WTC11 (cell line): ENCODE data around the gene MAPK9. TPM values are rescaled to one million over a fixed set of nuclear protein-coding genes. Genes with fewer than 3 reads are reported as not detected.

Experiments used
- ATAC-seq: fragments of 200-7000 bp; cut with Tn5 transposase; 2 replicates; pipeline ENCODE4 v1.10.0; 2021; ENCODE audit warnings: mild to moderate bottlenecking, moderate library complexity
- CTCF ChIA-PET: fragments of 300-600 bp; sonication (Branson Sonifier 250); formaldehyde crosslinking; loops from one replicate; lab custom pipeline; 2021; ENCODE audit warnings: antibody characterized with exemption; lab: Charles Lee
- POLR2A ChIA-PET: fragments of 350-600 bp; sonication (Branson Sonifier 250); formaldehyde crosslinking; loops from one replicate; lab custom pipeline; 2021; ENCODE audit warnings: antibody characterized with exemption; lab: Charles Lee
- DNase-seq: peaks from one replicate; pipeline ENCODE4 v3.0.0; 2021; ENCODE audit warnings: low spot score
- H3K27ac Mint-ChIP-seq: 2 replicates; pipeline ENCODE4 v1.8.0; 2021; ENCODE audit warnings: mixed read lengths
- H3K27me3 Mint-ChIP-seq: 2 replicates; pipeline ENCODE4 v1.8.0; 2021; ENCODE audit warnings: low read depth, mild to moderate bottlenecking, moderate library complexity, mixed read lengths
- H3K36me3 Mint-ChIP-seq: 2 replicates; pipeline ENCODE4 v1.8.0; 2021; ENCODE audit warnings: mixed read lengths
- H3K4me1 Mint-ChIP-seq: 2 replicates; pipeline ENCODE4 v1.8.0; 2022; ENCODE audit warnings: mixed read lengths
- H3K4me3 Mint-ChIP-seq: 2 replicates; pipeline ENCODE4 v1.8.0; 2021; ENCODE audit warnings: mild to moderate bottlenecking, moderate library complexity, mixed read lengths
- H3K9me3 Mint-ChIP-seq: 2 replicates; pipeline ENCODE4 v1.8.0; 2021; ENCODE audit warnings: mixed read lengths
- JAZF1 ChIP-seq: fragments of 250-450 bp; sonication (Bioruptor Pico); IDR thresholded peaks from 2 replicates; pipeline ENCODE4 v1.9.0; 2021; ENCODE audit warnings: moderate library complexity, mild to moderate bottlenecking, inconsistent platforms
- KAT7 ChIP-seq: sonication (generic); formaldehyde crosslinking; IDR thresholded peaks from 2 replicates; pipeline ENCODE4 v1.8.1; 2023; ENCODE audit warnings: missing genetic modification reagents, mild to moderate bottlenecking, borderline replicate concordance
- SMAD3 ChIP-seq: sonication (generic); formaldehyde crosslinking; IDR thresholded peaks from 2 replicates; pipeline ENCODE4 v1.8.0; 2022; ENCODE audit warnings: missing genetic modification reagents, mild to moderate bottlenecking, borderline replicate concordance
- TCF7 ChIP-seq: sonication (generic); formaldehyde crosslinking; IDR thresholded peaks from 2 replicates; pipeline ENCODE4 v1.8.0; 2022; ENCODE audit warnings: mild to moderate bottlenecking, low read depth, missing genetic modification reagents, moderate library complexity
- TEAD1 ChIP-seq: sonication (generic); formaldehyde crosslinking; IDR thresholded peaks from 2 replicates; pipeline ENCODE4 v1.8.0; 2022; ENCODE audit warnings: mild to moderate bottlenecking, missing genetic modification reagents
- TEAD4 ChIP-seq: sonication (generic); formaldehyde crosslinking; IDR thresholded peaks from 2 replicates; pipeline ENCODE4 v1.8.0; 2022; ENCODE audit warnings: mild to moderate bottlenecking, missing genetic modification reagents
- ZBTB21 ChIP-seq: sonication (generic); formaldehyde crosslinking; IDR thresholded peaks from 2 replicates; pipeline ENCODE4 v1.8.1; 2023; ENCODE audit warnings: mild to moderate bottlenecking, missing genetic modification reagents, borderline replicate concordance
- ZNF138 ChIP-seq: sonication (generic); formaldehyde crosslinking; conservative IDR thresholded peaks from 2 replicates; pipeline ENCODE4 v1.8.1; 2022; ENCODE audit warnings: mild to moderate bottlenecking, moderate library complexity, missing genetic modification reagents
- ZNF232 ChIP-seq: sonication (generic); formaldehyde crosslinking; IDR thresholded peaks from 2 replicates; pipeline ENCODE4 v1.8.0; 2022; ENCODE audit warnings: mild to moderate bottlenecking, missing genetic modification reagents
- ZNF317 ChIP-seq: sonication (generic); formaldehyde crosslinking; IDR thresholded peaks from 2 replicates; pipeline ENCODE4 v1.8.1; 2023; ENCODE audit warnings: low read depth, mild to moderate bottlenecking, moderate library complexity, missing genetic modification reagents, borderline replicate concordance
- total RNA-seq: library from RNA; stranded (reverse); gene quantifications from 3 replicates; pipeline ENCODE4 v1.2.3, GENCODE V29; 2021
- TF ChIP-seq, protein P1 (sequence below): fragments of 250-450 bp; sonication (Bioruptor Pico); IDR thresholded peaks from 2 replicates; pipeline ENCODE4 v1.9.0; 2021; ENCODE audit warnings: moderate library complexity, mild to moderate bottlenecking, inconsistent platforms, borderline replicate concordance
- TF ChIP-seq, protein P2 (sequence below): sonication (generic); formaldehyde crosslinking; IDR thresholded peaks from 2 replicates; pipeline ENCODE4 v1.8.1; 2023; ENCODE audit warnings: mild to moderate bottlenecking, moderate library complexity, missing genetic modification reagents
- TF ChIP-seq, protein P3 (sequence below): fragments of 250-450 bp; sonication (Bioruptor Pico); IDR thresholded peaks from 2 replicates; pipeline ENCODE4 v2.1.2; 2022; ENCODE audit warnings: mild to moderate bottlenecking, moderate library complexity
- TF ChIP-seq, protein P4 (sequence below): fragments of 250-450 bp; sonication (Bioruptor Pico); IDR thresholded peaks from 2 replicates; pipeline ENCODE4 v1.9.0; 2021; ENCODE audit warnings: mild to moderate bottlenecking
- TF ChIP-seq, protein P5 (sequence below): sonication (generic); formaldehyde crosslinking; IDR thresholded peaks from 2 replicates; pipeline ENCODE4 v1.8.1; 2023; ENCODE audit warnings: mild to moderate bottlenecking, missing genetic modification reagents, moderate library complexity

Gene MAPK9
- total RNA-seq, 1 experiment from 2014 or later, result 42.9 TPM

DNA sequence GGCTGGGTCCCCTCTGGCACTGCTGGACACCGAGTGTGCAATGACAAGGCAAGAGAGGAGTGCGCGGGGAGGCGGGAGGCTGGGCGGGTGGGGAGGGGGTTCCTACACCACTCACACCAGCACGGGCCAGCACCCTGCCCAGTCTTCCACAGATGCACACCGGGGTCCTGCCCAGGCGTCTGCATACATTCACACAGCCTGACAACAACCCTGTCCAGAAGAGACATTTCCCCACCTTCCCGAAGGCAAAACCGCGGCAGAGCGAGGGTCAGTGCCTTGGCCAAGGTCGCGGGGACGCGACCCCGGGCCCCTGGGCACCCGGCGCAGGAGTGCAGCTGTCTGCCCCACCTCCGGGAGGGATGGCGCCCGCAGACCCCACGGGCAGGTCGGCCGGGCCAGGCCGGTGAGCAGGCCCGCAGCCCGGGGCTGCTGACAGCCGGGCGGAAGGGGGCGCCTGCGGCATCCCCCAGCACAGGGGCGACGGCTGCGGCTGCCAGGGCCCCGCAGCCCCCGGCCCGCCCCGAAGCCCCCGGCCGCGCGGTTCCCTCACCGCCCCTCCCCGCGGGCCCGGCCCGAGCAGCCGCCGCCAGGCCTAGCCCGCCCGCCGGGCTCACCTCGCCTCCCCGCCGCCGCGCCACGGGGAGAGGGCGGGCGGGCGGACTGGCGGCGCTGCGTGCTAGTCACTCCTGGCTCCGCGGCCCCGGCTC, 496 bp downstream of the MAPK9 start:
- no peak overlapping the region; the same call in 1 of the 2 replicates for H3K27ac Mint-ChIP-seq
- peak; percentile 39 for DNase-seq
- H3K36me3 Mint-ChIP-seq, result peaks cover 15% of the 10 kb centered on the region
- H3K4me1 Mint-ChIP-seq, result peaks cover 63% of the 10 kb centered on the region
- TF ChIP-seq, protein P1, sequence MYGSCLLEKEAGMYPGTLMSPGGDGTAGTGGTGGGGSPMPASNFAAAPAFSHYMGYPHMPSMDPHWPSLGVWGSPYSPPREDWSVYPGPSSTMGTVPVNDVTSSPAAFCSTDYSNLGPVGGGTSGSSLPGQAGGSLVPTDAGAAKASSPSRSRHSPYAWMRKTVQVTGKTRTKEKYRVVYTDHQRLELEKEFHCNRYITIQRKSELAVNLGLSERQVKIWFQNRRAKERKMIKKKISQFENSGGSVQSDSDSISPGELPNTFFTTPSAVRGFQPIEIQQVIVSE (CRISPR knock-in tag), result no peak
- TF ChIP-seq TEAD1 (CRISPR knock-in tag) (no peak), TCF7 (no peak), ZNF317 (CRISPR knock-in tag) (no peak)
- TF ChIP-seq, protein P2, sequence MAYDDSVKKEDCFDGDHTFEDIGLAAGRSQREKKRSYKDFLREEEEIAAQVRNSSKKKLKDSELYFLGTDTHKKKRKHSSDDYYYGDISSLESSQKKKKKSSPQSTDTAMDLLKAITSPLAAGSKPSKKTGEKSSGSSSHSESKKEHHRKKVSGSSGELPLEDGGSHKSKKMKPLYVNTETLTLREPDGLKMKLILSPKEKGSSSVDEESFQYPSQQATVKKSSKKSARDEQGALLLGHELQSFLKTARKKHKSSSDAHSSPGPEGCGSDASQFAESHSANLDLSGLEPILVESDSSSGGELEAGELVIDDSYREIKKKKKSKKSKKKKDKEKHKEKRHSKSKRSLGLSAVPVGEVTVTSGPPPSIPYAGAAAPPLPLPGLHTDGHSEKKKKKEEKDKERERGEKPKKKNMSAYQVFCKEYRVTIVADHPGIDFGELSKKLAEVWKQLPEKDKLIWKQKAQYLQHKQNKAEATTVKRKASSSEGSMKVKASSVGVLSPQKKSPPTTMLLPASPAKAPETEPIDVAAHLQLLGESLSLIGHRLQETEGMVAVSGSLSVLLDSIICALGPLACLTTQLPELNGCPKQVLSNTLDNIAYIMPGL (CRISPR knock-in tag), result peak; percentile 25; the same call in 1 of the 2 replicates
- TF ChIP-seq, protein P3, sequence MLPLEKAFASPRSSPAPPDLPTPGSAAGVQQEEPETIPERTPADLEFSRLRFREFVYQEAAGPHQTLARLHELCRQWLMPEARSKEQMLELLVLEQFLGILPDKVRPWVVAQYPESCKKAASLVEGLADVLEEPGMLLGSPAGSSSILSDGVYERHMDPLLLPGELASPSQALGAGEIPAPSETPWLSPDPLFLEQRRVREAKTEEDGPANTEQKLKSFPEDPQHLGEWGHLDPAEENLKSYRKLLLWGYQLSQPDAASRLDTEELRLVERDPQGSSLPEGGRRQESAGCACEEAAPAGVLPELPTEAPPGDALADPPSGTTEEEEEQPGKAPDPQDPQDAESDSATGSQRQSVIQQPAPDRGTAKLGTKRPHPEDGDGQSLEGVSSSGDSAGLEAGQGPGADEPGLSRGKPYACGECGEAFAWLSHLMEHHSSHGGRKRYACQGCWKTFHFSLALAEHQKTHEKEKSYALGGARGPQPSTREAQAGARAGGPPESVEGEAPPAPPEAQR (CRISPR knock-in tag), result no peak
- no peaks in the 10 kb centered on the region for H3K9me3 Mint-ChIP-seq
- no peaks in the 10 kb centered on the region for H3K27me3 Mint-ChIP-seq
- ATAC-seq, result peak; percentile 11
- H3K4me3 Mint-ChIP-seq, result peak overlapping the region; percentile 77
- ChIA-PET CTCF (interaction anchor here (0.6 to 4.7 kb wide), 7 partner anchors 24 to 201 kb away, joined by 3 to 47 read pairs (median 6); partner anchors contain the start of gene RASGEF1C), POLR2A (no interaction called here)

DNA sequence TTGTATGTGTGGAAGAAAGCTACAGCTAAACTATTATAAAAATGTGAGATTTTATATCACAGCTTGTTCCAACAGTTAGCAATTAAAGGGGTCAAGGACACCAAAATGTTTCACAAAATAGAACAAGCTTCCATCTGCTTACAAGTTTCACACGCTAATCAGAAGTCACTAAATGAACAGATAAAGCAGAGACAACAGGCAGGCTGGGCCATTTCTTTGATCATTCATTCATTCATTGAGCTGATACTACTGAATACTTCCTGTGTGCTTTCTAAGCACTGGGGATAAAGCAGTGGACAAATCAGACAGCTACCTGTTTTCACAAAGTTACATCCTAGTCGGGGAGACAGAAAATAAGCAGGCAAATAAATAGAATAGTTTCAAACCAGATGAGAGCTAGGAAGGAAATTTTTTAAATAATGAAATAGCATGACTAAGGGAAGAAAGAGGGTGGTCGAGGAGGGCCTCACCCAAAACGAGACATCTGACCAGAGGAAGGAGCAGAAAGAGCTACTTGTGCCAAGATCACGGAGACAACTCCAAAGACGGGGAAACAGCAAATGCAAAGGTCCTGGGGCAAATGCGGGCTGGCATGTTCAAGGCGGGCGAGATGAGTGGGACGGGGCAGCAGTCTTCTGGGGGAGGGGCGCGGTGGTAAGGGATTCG, 1.2 kb downstream of the MAPK9 start:
- peaks cover 58% of the 10 kb centered on the region for H3K4me1 Mint-ChIP-seq
- POLR2A ChIA-PET, result interaction anchor here (1.1 kb wide), 1 partner anchor 13 kb away, joined by 3 read pairs; no protein-coding TSS in a partner anchor
- CTCF ChIA-PET, result interaction anchor here (0.6 to 4.5 kb wide), 6 partner anchors 25 to 202 kb away, joined by 3 to 21 read pairs (median 6); partner anchors contain the start of gene RASGEF1C
- DNase-seq (no peak), ATAC-seq (no peak)
- H3K4me3 Mint-ChIP-seq, result peak overlapping the region; percentile 77
- H3K36me3 Mint-ChIP-seq, result peaks cover 18% of the 10 kb centered on the region
- H3K27me3 Mint-ChIP-seq, result no peaks in the 10 kb centered on the region
- H3K9me3 Mint-ChIP-seq, result no peaks in the 10 kb centered on the region
- TF ChIP-seq ZBTB21 (CRISPR knock-in tag), result no peak
- no peak overlapping the region; the same call in 1 of the 2 replicates for H3K27ac Mint-ChIP-seq

DNA sequence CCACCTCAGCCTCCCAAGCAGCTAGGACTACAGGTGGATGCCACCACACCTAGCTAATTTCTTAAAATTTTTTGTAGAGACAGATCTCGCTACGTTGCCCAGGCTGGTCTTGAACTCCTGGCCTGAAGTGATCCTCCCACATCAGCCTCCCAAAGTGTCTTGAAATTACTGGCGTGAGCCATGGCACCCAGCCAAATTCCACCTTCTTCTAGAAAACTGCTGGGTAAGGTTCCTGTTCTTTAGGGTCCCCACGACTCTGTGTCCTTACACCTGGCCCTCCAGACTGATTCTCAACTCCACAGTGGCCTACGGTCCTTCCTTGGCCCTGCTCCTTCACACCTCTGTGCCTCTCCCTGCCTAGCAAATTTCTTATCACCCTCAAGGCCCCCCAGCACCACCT, 1.9 kb downstream of the MAPK9 start:
- H3K27ac Mint-ChIP-seq, result no peak overlapping the region
- no peaks in the 10 kb centered on the region for H3K27me3 Mint-ChIP-seq
- TF ChIP-seq SMAD3 (CRISPR knock-in tag) (no peak), ZNF138 (CRISPR knock-in tag) (no peak), KAT7 (CRISPR knock-in tag) (no peak), ZNF232 (CRISPR knock-in tag) (no peak), JAZF1 (no peak), TEAD4 (CRISPR knock-in tag) (no peak)
- TF ChIP-seq, protein P3 (CRISPR knock-in tag), result no peak
- TF ChIP-seq, protein P4, sequence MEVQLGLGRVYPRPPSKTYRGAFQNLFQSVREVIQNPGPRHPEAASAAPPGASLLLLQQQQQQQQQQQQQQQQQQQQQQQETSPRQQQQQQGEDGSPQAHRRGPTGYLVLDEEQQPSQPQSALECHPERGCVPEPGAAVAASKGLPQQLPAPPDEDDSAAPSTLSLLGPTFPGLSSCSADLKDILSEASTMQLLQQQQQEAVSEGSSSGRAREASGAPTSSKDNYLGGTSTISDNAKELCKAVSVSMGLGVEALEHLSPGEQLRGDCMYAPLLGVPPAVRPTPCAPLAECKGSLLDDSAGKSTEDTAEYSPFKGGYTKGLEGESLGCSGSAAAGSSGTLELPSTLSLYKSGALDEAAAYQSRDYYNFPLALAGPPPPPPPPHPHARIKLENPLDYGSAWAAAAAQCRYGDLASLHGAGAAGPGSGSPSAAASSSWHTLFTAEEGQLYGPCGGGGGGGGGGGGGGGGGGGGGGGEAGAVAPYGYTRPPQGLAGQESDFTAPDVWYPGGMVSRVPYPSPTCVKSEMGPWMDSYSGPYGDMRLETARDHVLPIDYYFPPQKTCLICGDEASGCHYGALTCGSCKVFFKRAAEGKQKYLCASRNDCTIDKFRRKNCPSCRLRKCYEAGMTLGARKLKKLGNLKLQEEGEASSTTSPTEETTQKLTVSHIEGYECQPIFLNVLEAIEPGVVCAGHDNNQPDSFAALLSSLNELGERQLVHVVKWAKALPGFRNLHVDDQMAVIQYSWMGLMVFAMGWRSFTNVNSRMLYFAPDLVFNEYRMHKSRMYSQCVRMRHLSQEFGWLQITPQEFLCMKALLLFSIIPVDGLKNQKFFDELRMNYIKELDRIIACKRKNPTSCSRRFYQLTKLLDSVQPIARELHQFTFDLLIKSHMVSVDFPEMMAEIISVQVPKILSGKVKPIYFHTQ, result no peak
- TF ChIP-seq, protein P5, sequence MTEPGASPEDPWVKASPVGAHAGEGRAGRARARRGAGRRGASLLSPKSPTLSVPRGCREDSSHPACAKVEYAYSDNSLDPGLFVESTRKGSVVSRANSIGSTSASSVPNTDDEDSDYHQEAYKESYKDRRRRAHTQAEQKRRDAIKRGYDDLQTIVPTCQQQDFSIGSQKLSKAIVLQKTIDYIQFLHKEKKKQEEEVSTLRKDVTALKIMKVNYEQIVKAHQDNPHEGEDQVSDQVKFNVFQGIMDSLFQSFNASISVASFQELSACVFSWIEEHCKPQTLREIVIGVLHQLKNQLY (CRISPR knock-in tag), result no peak
- TF ChIP-seq, protein P1 (CRISPR knock-in tag), result no peak
- no peaks in the 10 kb centered on the region for H3K9me3 Mint-ChIP-seq
- H3K36me3 Mint-ChIP-seq, result peaks cover 22% of the 10 kb centered on the region
- ChIA-PET CTCF (interaction anchor here (0.9 to 4.5 kb wide), 7 partner anchors 26 to 181 kb away, joined by 4 to 21 read pairs (median 8); partner anchors contain the start of gene RASGEF1C), POLR2A (interaction anchor here (1.1 kb wide), 1 partner anchor 12 kb away, joined by 3 read pairs; no protein-coding TSS in a partner anchor)
- H3K4me1 Mint-ChIP-seq, result peaks cover 56% of the 10 kb centered on the region
- DNase-seq, result no peak
- peak overlapping the region; percentile 77 for H3K4me3 Mint-ChIP-seq
- no peak for ATAC-seq
